ENCODE results near the gene FAM174B.

- no peak for TF ChIP-seq CTCF (conservative IDR thresholded peaks at IDR 0.05; ENCODE audit: low read depth in 2 of 2)
- TF ChIP-seq STAT1 (IDR thresholded peaks at IDR 0.05; ENCODE audit: unreplicated experiment) = no peak
- TF ChIP-seq EZH2 (IDR thresholded peaks at IDR 0.05; ENCODE audit: low read depth, unreplicated experiment) = no peak
- no peak for TF ChIP-seq REST (IDR thresholded peaks at IDR 0.05; ENCODE audit: unreplicated experiment)
- TF ChIP-seq POLR2AphosphoS5 (IDR thresholded peaks at IDR 0.05; ENCODE audit: low read depth) = no peak
- no peak for TF ChIP-seq EZH2phosphoT487 (IDR thresholded peaks at IDR 0.05; ENCODE audit: unreplicated experiment)
Measured at GRCh38 chr15:92696096-92696495, 40.5 kb upstream of the FAM174B start.

All from GM23338 (cell line).